ENCODE data around the gene PARD3.

PARD3 gene

DNA sequence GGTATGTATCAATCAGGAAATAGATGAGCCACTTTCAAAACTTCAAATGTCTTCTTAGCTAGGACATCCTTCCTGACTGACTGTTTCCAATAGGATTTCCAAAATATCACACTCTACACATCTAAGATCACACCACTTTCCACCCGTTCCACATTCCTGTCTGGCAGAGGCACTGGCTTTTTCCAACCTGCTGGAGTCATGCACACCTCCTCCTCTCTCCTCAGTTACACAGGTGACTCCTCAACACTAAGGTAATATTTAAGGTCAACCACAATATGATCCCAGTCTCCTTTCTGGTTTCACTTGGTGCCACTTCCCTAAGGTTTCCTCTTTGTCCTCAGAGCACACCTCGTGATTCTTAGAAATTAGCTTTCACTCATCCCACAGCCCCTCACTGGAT is 196.5 kb downstream of the PARD3 start:
- DNase-seq (ENCODE audit: low spot score) = no peak

DNA sequence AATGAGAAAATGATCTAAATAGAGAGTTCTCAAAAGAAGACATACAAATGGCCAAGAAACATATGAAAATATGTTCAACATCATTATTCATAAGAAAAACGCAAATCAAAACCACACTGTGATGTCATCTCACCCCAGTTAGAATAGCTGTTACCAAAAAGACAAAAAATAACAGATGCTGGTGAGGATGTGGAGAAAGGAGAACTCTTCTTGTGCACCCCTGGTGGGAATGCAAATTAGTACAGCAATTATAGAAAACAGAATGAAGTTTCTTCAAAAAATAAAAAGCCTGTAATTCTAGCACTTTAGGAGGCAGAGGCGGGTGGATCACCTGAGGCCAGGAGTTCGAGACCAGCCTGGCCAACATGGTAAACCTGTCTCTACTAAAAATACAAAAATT is 199.3 kb downstream of the PARD3 start:
- no peak for DNase-seq (ENCODE audit: low spot score)

DNA sequence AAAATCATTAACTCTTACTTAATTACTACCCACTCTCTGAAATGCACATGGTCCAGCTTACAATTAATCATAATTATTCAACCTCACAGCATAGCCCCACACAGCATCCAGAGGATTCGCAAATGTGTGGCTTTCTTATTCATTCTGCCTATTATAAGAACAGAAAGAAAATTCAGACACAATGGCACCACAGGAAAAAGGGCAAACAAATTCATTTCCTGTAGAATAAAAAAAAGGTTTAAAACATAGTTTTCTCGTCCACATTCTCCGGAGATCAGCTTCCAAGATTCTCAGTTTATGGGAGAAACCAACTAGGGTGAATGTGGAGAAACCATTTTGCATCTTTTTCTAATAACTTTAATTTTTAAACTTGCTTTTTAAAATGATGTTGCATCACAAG is 201.6 kb downstream of the PARD3 start:
- DNase-seq (ENCODE audit: low spot score) = no peak

DNA sequence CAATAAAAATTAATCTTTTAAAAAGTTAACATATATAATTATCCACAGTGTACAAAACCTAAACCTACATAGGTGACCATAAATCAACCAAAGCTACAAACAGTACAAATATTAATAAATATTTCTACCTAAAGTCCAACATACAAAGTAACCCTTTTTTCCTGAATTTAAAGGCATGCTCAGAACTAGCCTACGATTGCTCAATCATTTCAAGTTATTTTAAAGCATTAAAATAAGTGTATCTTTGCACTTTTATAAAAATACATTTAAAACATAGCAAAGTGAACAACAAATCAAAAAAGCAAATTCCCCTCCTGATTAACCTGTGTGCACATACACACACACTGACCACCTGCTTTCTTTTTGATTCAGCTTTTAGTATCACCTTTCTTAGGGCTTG is 202.2 kb downstream of the PARD3 start:
- DNase-seq (ENCODE audit: low spot score) = no peak

DNA sequence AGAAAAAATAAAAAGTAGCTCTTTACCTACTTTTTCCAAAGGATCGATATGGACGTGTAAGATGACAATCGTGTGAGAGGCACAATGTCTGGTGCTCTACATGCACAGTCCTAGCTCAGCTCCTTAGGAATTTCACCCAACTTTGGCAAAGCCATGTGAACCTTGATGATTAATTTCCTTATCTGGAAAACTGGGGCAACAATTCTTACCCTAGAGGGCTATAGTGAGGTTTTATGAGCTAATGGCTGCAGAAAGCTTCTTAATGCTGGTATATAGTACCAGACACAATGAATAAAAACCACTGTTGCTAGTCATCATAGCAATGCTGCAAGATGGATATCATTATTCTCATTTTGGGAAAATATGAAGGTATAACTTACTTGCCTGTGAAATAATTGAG is 202.7 kb downstream of the PARD3 start:
- DNase-seq (ENCODE audit: low spot score) = no peak

DNA sequence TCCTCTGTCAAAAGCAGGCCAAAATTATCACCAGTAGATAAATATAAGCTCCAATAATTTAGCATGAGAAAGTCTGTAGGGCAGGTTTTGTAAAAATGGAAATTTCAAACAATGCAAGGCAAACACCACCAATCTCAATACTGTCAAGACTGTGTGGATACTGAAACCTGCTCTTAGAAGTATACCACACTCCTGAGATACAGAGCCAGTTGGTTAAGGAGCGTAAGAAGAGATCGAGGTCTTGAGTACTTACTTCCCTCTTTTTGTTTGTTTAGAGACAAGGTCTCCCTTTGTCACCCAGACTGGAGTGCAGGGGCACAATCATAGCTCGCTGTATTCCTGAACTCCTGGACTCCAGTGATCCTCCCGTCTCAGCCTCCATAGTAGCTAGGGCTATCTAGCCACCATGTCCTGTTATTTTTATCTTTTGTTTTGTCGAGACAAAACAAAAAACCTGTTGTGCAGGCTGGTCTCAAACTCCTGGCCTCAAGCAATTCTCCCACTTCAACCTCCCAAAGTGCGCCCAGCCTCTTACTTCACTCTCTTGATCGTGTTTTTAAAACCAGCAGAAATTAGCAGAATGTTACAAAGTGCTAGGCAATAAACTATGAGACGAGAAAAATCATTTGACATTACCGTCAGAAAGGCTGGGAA is 205.7 kb downstream of the PARD3 start:
- no peak for DNase-seq (ENCODE audit: low spot score)

DNA sequence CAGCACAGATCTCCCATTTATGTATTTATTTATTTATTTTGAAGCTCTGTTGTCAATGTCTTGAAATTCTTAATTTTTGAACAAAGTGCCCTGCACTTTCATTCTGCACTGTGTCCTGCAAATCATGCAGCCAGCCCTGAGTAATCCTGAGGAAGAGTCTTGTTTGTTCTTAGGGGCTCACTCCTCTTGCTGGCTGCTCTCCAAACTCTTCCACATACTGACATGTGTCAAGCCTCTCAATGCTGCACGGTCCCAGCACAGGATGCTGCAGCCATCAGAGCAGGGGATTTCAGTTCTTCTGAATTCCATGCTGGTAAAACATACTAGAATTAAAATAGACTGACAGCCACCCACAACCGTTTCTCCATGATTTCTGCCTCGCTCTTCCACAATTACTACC is 207.2 kb downstream of the PARD3 start:
- DNase-seq (ENCODE audit: low spot score) = no peak

DNA sequence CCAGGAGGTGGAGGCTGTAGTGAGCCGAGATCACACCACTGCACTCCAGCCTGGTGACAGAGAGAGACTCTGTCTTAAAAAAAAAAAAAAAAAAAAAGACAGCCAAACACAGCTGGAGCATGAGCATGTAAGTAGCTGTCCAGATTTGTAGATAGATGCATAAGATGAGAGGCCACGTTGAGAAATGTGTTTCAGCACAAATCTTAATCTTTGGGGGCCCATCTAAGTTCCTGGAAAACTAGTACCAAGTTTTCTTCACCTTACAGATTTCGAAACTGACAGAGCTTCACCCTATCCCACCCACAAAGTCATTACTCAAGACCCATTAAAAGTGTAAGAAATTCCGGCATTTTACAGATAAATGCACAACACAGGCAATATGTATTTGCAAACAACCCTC is 208.2 kb downstream of the PARD3 start:
- no peak for DNase-seq (ENCODE audit: low spot score)

DNA sequence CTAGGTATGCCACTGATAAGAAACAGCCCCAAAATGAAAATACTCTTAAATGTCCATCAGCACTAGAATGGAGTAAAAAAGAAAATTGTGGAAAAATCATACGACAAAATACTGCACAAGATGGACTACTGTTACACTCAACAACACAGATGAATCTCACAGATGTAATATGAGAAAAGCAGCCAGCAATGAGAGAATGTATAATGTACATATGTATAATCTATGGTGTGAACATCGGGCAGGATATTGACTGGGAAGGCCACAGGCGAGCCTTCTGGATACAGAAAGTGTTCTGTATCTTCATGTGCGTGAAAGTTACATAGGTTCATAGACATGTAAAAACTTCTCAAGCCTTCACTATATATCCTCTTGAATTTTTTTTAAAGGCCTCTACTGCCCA is 212.6 kb downstream of the PARD3 start:
- no peak for DNase-seq (ENCODE audit: low spot score)

DNA sequence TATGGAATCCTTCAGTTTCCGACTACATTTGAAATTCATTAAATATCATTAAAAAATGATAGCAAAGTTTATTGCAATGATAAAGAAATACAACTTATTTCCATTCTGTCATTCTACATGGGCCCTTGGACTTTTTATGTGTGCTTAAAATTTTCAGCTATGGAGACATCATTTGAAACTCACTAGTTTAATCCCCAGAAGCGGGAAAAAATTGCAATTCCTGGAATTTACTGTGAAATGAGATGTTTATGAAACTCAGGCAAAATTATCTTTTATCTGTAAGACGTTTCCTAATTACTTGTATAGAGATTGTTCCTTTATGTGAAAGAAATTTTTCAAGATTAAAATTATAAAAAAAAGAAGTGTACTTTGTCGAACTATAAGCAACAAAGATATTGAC is 213.4 kb downstream of the PARD3 start:
- no peak for DNase-seq (ENCODE audit: low spot score)

DNA sequence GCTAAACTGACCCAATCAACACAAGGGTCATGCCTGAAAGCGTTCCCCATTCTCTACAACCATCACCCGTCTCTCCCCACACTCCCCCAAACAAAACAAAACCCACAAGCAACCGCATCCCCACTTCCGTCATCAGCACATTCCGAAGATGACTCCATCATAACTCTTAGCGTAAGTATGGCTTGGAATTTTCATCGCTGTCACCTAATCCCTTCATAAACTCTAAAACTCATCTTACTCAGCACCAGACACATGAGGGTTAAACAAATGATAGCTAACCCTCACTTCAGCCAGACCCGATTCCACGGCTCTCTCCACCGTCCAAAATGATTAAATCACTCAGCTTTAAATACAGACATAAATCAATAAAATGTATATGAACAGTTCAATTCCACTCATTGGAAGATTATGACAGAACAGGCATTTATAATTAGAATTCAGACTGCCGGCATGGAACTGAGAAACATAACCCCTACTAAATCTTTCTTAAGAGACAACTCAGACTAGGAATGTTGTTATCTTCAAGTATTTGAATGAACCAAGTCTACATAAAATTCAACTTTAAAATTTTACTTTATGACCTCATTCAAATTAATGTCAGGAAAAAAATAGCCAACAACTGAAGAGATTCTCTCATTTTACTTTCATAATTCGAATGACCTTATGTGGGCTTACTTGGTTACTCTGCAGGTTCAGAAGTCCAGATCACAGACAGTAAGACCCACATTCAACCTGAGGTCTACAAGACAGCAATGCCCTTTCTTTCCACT is 215.9 kb downstream of the PARD3 start:
- DNase-seq (ENCODE audit: low spot score) = no peak

DNA sequence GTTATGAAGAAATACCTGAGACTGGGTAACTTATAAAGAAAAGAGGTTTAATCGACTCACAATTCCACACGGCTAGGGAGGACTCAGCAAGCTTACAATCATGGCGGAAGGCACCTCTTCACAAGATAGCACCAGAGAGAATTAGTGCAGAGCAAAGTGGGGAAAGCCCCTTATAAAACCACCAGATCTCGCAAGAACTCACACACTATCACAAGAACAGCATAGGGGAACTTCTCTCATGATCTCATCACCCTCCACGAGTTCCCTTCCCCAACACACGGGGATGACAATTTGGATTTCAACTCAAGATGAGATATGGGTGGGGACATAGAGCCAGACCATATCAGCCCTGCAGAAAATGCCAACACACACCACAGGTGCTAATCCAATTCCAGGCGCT is 218.7 kb downstream of the PARD3 start:
- no peak for DNase-seq (ENCODE audit: low spot score)

DNA sequence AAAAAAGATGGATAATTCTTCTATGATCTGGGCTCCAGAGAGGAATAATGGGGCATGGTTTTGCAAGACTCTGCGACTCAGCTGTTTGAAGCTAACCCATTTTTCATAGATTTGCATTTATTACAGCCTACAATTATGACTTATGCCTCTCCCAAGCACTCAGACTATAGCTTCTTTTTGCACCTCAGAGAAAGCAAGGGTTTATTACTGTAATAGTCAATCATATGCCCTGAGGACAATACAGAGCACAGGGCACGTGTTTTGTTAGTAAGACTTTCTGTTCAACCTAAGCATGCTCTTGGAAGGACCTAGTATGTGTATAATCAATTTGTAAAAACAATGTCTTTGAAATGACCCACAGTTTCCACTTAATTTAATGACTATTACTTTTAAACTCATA is 221.2 kb downstream of the PARD3 start:
- no peak for DNase-seq (ENCODE audit: low spot score)

DNA sequence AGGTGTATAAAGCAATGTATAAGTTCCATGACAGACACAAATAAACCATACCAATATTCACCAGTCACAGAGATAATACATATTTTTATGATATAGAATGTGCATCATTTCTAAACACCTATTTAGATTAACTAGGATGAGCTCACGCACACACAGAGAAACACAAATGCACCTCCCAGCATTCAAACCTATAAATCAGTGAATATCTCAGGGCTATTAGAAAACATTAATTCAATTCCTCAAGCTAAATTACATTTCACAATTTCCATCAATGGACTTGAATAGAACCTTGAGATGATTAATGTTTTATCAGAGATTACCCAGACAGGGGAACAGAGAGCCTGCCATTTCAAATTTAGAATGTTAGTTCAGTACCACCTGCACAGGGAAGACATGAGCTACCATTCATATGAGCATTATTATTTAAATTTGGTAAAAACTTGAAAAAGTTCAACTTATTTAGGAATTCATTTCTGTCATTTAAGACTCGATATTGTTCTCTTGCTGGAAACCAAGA is 221.7 kb downstream of the PARD3 start:
- DNase-seq (ENCODE audit: low spot score) = no peak

DNA sequence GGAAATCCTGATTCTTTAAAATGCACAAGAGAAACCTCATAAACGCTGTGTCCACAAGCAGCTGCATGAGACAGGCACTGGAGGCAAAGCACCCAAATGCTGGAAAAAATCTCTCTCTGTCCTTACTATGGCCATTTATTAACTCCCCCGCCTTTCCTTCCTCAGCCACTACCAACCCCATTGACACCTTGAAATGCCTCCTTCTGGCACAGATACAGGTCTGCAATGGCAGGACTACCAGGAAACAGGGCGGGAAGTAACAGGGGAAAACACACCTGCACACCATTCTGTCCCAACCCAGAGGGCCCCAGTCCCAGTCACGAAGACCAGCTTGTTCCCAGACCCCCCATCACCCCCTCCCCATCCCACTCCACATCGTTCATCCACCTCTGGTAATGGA is 224.3 kb downstream of the PARD3 start:
- DNase-seq (ENCODE audit: low spot score) = no peak

DNA sequence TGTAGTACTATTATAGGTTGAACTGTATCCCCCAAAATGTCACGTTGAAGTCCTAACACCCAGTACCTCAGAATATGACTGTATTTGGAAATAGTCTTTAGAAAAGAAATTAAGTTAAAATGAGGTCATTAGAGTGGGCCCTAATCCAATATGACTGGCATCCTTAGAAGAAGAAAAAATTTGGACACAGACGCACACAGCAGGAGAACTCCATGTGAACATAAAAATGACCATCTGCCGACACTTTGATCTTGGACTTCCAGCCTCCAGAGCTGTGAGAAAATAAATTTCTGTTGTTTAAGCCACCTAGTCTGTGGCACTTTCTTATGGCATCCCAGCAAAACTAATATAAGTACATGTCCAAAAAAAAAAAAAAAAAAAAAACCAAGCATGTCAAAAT is 225.8 kb downstream of the PARD3 start:
- DNase-seq (ENCODE audit: low spot score) = no peak

DNA sequence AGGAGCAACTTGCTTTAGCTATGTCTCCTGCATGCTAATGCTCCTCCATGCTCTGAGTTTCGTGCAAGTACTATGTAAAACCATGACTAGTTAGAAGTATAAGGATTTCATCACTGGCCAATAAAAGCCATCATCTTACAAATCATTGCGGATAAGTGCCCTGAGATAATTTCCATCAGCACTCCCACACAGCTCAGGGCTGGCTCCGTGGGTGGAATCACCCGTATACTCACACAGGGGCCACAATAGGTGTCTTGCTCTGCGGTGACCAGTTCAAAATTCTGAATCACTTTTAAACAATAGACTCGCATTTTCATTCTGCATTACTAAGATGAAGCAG is 227.4 kb downstream of the PARD3 start:
- no peak for DNase-seq (ENCODE audit: low spot score)

DNA sequence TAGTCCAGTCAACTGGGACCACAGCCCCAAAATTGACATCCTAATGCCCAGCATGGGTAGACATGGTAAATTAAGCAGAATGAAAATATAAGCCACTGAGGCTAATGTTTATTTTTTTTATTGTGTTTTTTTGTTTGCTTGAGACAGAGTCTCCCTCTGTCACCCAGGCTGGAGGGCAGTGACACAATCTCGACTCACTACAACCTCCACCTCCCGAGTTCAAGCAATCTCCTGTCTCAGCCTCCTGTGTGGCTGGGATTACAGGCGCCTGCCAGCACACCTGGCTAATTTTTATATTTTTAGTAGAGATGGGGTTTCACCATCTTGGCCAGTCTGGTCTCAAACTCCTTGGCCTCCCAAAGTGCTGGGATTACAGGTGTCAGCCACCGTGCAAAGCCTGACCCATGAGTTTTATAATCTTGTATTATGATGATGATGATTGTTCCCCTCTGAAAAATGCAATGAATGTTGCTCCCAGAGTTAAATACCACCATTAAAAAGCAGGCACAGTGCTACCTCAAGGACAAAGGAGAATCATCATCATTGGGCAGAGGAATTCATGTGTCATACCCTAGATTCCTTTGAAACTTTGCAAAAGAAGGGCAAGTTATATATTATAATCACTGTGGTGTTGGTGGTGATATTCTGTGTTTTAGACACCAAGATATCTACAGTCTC is 228.0 kb downstream of the PARD3 start:
- DNase-seq (ENCODE audit: low spot score) = no peak

DNA sequence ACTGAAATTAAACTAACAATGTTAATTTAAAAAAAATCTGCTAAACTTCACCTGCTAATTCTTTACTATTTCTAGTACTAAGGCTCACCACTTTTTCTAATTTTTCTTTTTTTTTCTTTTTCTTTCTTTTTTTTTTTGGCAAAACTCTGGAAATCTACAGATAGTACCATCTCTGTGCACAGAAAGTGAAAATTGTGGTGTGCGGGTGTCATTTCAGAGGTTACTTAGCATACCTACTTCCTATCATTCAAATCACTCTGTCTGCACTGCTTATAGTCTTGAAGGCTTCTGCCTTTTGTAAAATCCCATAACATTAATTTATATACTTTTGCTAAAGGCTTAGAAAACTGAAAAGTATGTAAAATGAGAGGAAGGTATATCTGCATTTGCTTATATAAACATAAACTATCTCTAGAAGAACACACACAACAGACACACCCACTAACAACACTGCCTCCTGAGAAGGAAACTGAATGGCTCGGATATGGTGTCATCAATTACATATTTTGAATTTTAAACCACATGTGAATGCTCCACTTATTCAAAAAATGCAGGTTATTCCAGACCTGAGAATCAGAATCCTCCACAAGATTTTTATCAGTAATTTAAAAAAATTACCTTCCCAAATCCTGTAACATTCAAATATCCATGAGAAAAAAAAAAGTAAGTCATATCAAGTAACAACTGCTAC is 229.5 kb downstream of the PARD3 start:
- no peak for DNase-seq (ENCODE audit: low spot score)

DNA sequence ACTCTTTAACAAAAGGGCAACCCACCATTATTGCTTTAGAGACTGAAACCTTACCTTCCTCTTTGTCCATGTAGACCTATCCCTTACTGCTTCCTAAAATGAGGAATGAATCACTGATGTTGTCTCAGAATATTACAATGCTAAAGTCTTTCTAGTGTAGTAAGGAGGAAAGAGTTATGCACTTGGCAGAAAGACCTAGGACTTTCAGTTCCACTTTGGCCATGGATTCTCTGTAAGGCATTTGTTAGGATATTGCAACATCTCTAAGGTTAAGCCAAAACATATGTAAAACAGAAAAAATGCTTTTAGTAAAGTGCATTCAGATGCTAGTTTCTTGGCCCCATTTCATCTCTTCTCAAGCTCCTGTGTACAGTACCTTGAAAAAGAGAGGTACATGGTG is 230.9 kb downstream of the PARD3 start:
- no peak for DNase-seq (ENCODE audit: low spot score)

DNA sequence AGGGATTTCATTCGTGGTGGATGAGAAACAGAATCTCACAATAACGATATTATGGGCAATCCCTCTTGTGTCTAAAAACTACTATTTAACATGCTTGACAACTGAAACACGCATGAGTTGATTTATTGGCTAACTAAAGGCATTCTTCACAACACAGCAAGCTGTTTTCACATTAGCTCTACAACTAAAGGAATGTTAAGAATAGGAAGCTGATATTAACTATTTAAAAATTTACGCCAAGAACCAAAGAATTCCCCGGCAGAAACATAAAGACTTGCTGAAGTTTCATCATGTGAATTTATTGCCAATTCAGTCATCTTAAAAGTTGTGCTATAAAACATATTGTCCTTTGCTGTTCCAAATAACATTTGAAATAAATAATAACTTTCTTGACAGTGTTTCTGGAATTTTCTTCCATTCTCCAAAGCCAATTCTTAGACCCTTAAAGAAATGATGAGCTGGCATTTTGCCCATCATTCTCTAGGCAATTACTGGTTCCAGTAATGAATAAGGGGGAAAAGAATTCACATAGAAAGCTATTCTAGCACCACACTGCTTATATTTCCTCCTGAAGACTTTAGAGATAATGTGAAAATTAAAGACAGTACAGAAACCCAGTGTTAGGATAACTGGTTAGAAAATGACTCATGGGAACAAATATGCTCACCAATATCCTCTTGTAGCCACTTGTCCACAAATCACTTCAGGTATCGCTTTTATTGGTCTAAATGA is 233.1 kb downstream of the PARD3 start:
- DNase-seq (ENCODE audit: low spot score) = no peak

DNA sequence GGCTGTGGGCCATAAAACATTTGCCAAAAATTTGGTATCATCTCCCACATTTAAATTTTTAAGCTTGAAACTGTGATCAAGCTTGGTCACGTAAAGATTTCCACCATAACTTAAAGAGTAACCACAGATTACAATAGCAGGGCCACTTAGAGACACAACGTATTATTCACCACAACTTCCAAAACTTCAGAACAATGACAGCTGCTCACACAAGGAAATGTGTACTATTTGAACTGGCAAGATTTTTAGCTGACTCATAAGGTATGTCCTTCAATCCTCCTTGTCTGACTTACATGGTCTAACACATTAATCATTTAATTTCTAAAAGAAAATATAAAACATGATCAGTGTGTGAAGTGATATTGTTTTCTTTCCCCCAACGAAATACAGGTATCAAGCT is 234.5 kb downstream of the PARD3 start:
- DNase-seq (ENCODE audit: low spot score) = no peak

All from COLO829 (cell line).